Sigmoid colon (tissue), 4 donors: ENCODE data around the gene G6PC1.

ENCODE experiments used
- EP300 ChIP-seq, 4 donors: sonication (generic); formaldehyde crosslinking; IDR thresholded peaks; one replicate each; pipeline ENCODE4 v1.6.1; 2017; ENCODE audit warnings: antibody characterized with exemption in 4 of 4
- POLR2A ChIP-seq, 2 donors: fragments of 450-650 bp; IDR thresholded peaks; one replicate each; pipeline ENCODE4 v1.6.1; 2016; ENCODE audit warnings: antibody characterized with exemption in 2 of 2, mild to moderate bottlenecking in 2 of 2, moderate library complexity in 2 of 2

DNA sequence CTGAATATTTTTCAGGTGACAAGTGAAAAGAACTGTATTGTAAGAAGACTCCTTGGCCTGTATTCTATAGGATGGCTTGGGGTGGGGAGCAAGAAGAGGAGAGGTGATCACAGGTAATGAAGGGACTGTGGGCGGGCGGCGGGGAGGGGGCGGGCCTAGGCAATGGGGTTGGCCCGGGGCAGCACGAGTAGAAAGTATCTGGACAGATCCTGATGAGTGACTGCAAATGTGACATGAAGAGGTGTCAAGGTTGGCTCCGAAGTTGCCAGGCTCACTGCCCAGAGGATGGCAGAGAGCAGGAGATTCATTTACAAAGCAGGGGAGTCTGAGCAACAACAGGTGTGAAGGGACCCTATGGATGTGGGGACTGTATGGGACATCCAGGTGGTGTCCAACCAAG is 10.8 kb upstream of the G6PC1 start:
- TF ChIP-seq EP300 (IDR thresholded peaks at IDR 0.05) (no peak), POLR2A (IDR thresholded peaks at IDR 0.05) (no peak)
